ENCODE data around the gene EMP3. TPM values are rescaled to one million over a fixed set of nuclear protein-coding genes. Genes with fewer than 3 reads are reported as not detected.

EMP3 gene
- total and polyA plus RNA-seq, 11 donors: 17.7 to 105 (median 60.5) TPM

GRCh38 chr19:48301886-48302599 is 23.3 kb upstream of the EMP3 start:
- no peak for DNase-seq
- H3K4me1 ChIP-seq: no peaks in the 10 kb centered on the region
- no peaks in the 10 kb centered on the region for H3K9me3 ChIP-seq
- no peaks in the 10 kb centered on the region for H3K36me3 ChIP-seq
- intact Hi-C loops (cut with DNase I): no loop called here
- no peak overlapping the region for H3K4me3 ChIP-seq
- no peaks in the 10 kb centered on the region for H3K27me3 ChIP-seq
- 89 to 94% (median 91%) methylated on average over 1 of the region's 1 CpG for WGBS, 4 donors
- H3K27ac ChIP-seq: no peak overlapping the region
- no peak for ATAC-seq
- TF ChIP-seq CTCF (IDR thresholded peaks at IDR 0.05) (no peak), POLR2A (IDR thresholded peaks at IDR 0.05) (no peak)

- intact Hi-C loops (cut with DNase I): no loop called here
- no peak for TF ChIP-seq CTCF (IDR thresholded peaks at IDR 0.05)
- TF ChIP-seq POLR2A (IDR thresholded peaks at IDR 0.05): no peak
- 84 to 92% (median 91%) methylated on average over 7 to 12 of the region's 12 CpGs for WGBS, 4 donors
- Histone ChIP-seq H3K27me3 (no peaks in the 10 kb centered on the region), H3K4me1 (no peaks in the 10 kb centered on the region), H3K27ac (no peak overlapping the region), H3K4me3 (no peak overlapping the region), H3K9me3 (no peaks in the 10 kb centered on the region), H3K36me3 (no peaks in the 10 kb centered on the region)
- ATAC-seq: no peak
- no peak for DNase-seq
Observed at GRCh38 chr19:48302600-48302959, 22.8 kb upstream of the EMP3 start.

- no peak overlapping the region for H3K27ac ChIP-seq
- ATAC-seq: peak in 2 of 4 donors; percentile 9 to 20
- 87 to 91% (median 88%) methylated on average over 11 to 13 of the region's 13 CpGs for WGBS, 4 donors
Observed at GRCh38 chr19:48303367-48303766, 22.0 kb upstream of the EMP3 start.

DNA sequence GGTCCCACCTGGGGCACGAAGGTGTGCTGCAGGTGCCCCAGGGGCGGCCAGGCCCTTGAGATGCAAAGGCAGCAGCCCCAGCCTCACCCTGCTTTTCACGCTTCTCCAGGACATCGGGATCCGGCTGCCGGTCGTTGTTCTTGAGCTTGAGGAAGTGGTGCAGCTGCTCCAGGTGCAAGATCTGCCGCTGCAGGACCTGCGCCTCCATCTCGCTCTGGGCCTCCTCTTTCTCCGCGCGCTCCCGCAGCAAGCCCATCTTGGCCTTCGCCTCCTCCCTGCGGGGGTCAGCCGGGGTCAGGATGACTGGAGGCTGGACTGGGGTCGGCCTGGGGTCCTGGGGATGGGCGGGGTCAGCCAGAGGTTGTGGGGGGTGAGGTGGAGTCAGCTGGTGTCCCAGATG is 21.5 kb upstream of the EMP3 start:
- Histone ChIP-seq H3K4me1 (peaks cover 0 to 7% (median 4%) of the 10 kb centered on the region in 12 donors), H3K9me3 (no peaks in the 10 kb centered on the region), H3K27me3 (no peaks in the 10 kb centered on the region), H3K4me3 (no peak overlapping the region), H3K36me3 (no peaks in the 10 kb centered on the region), H3K27ac (no peak overlapping the region)
- no peak for DNase-seq
- WGBS, 4 donors: 85 to 90% (median 89%) methylated on average over 12 to 19 of the region's 19 CpGs
- peak in 1 of 4 donors; percentile 15 for ATAC-seq
- intact Hi-C loops (cut with DNase I): no loop called here
- TF ChIP-seq POLR2A (IDR thresholded peaks at IDR 0.05) (no peak), CTCF (IDR thresholded peaks at IDR 0.05) (no peak)

More at GRCh38 chr19:48303367-48303766, 22.0 kb upstream of the EMP3 start:
- no peak for DNase-seq
- TF ChIP-seq POLR2A (IDR thresholded peaks at IDR 0.05) (no peak), CTCF (IDR thresholded peaks at IDR 0.05) (no peak)
- H3K9me3 ChIP-seq: no peaks in the 10 kb centered on the region
- no peaks in the 10 kb centered on the region for H3K27me3 ChIP-seq
- H3K4me1 ChIP-seq: peaks cover 0 to 2% (median 0%) of the 10 kb centered on the region in 12 donors
- no peak overlapping the region for H3K4me3 ChIP-seq
- intact Hi-C loops (cut with DNase I): no loop called here
- H3K36me3 ChIP-seq: no peaks in the 10 kb centered on the region

Data from heart left ventricle (tissue), 16 donors.